Lower leg skin (tissue), 3 donors: ENCODE results near the gene WDR91.

ENCODE experiments used
- CTCF ChIP-seq, 3 donors: fragments of 450-650 bp; IDR thresholded peaks; one replicate each; pipeline ENCODE4 v1.5.1; 2016; ENCODE audit warnings: antibody characterized with exemption in 3 of 3, mild to moderate bottlenecking in 3 of 3, moderate library complexity in 2 of 3
- POLR2A ChIP-seq, 2 donors: fragments of 450-650 bp; IDR thresholded peaks; one replicate each; pipeline ENCODE4 v1.6.1; 2016 to 2017; ENCODE audit warnings: antibody characterized with exemption in 2 of 2, mild to moderate bottlenecking in 1 of 2, moderate library complexity in 1 of 2

GRCh38 chr7:135245226-135246190 is 34.2 kb upstream of the WDR91 start:
- TF ChIP-seq CTCF (IDR thresholded peaks at IDR 0.05) (no peak), POLR2A (IDR thresholded peaks at IDR 0.05) (no peak)
